ENCODE measurements around the gene DNAJC4. TPM values are rescaled to one million over a fixed set of nuclear protein-coding genes. Genes with fewer than 3 reads are reported as not detected.

DNAJC4 gene
- total and polyA plus RNA-seq, 9 of the 15 experiments (the other 6 are each of a cell fraction or from before 2014, with no cell fraction given) = 4.0 to 32.6 (median 19.9) TPM

- no peak; the same call in 1 of the 2 replicates for TF ChIP-seq ZBTB49 (CRISPR knock-in tag; IDR thresholded peaks at IDR 0.05; ENCODE audit: borderline replicate concordance)
- TF ChIP-seq YY1 (IDR thresholded peaks at IDR 0.05; ENCODE audit: borderline replicate concordance in 1 of 3, control insufficient read depth in 1 of 3, extremely low read depth in 1 of 3, insufficient read depth in 3 of 3, insufficient read length in 1 of 3, insufficient replicate concordance in 2 of 3, low read depth in 1 of 3, low read length in 2 of 3) = peak; percentile 99 to 100 (median 99)
- no peak for TF ChIP-seq TGIF2 (CRISPR knock-in tag; IDR thresholded peaks at IDR 0.05)
- no peak for TF ChIP-seq MECOM (CRISPR knock-in tag; IDR thresholded peaks at IDR 0.05)
- no peak for TF ChIP-seq HSF4 (CRISPR knock-in tag; IDR thresholded peaks at IDR 0.05; ENCODE audit: borderline replicate concordance)
- TF ChIP-seq ZBTB1 (CRISPR knock-in tag; IDR thresholded peaks at IDR 0.05; ENCODE audit: borderline replicate concordance, low read depth) = no peak; the same call in 1 of the 2 replicates
- TF ChIP-seq RBM39 (optimal IDR thresholded peaks at IDR 0.05; ENCODE audit: low read depth, low read length) = no peak
- TF ChIP-seq MBD1 (CRISPR knock-in tag; IDR thresholded peaks at IDR 0.05) = no peak
- no peak for TF ChIP-seq ESRRB (CRISPR knock-in tag; IDR thresholded peaks at IDR 0.05; ENCODE audit: borderline replicate concordance)
- TF ChIP-seq STAT5A (IDR thresholded peaks at IDR 0.05; ENCODE audit: borderline replicate concordance, low read length) = no peak; the same call in 1 of the 2 replicates
- no peak for TF ChIP-seq ZFP91 (CRISPR knock-in tag; IDR thresholded peaks at IDR 0.05)
- TF ChIP-seq THRA (IDR thresholded peaks at IDR 0.05) = no peak
- TF ChIP-seq POLR3G (IDR thresholded peaks at IDR 0.05; ENCODE audit: extremely low read depth, insufficient read length, insufficient replicate concordance) = no peak
- no peak; the same call in 1 of the 2 replicates for TF ChIP-seq MEF2A (IDR thresholded peaks at IDR 0.05; ENCODE audit: control insufficient read depth, low read depth, low read length)
- TF ChIP-seq PCBP1 (IDR thresholded peaks at IDR 0.05; ENCODE audit: low read depth, low read length, poor library complexity, severe bottlenecking) = no peak
- no peak for TF ChIP-seq ZNF586 (CRISPR knock-in tag; conservative IDR thresholded peaks at IDR 0.05)
- peak; percentile 99 for TF ChIP-seq ATF3 (IDR thresholded peaks at IDR 0.05)
- peak; percentile 97 for TF ChIP-seq ATF3 (CRISPR knock-in tag; conservative IDR thresholded peaks at IDR 0.05)
Observed at GRCh38 chr11:64269540-64270220, 39.3 kb downstream of the DNAJC4 start (continued).
